ENCODE data around the gene MOG.
A peak's percentile ranks its signal among the peaks of the same experiment; 100 is the strongest.
"Not testable (repeated sequence)": the region's sequence is repeated elsewhere in the genome, so short reads cannot be mapped to it uniquely, and the experiment has no call there.

Gene MOG

GRCh38 chr6:29641430-29642148, 15.3 kb upstream of the MOG start:
- FAIRE-seq = no peak

GRCh38 chr6:29647927-29648642, 8.8 kb upstream of the MOG start:
- FAIRE-seq = peak; percentile 88

GRCh38 chr6:29649701-29650673, 6.9 kb upstream of the MOG start:
- FAIRE-seq = peak; percentile 95

GRCh38 chr6:29651413-29652197, 5.3 kb upstream of the MOG start:
- peak; percentile 67 for FAIRE-seq

GRCh38 chr6:29652198-29652584, 4.7 kb upstream of the MOG start:
- FAIRE-seq = no peak

GRCh38 chr6:29653452-29654038, 3.3 kb upstream of the MOG start:
- peak; percentile 80 for FAIRE-seq

GRCh38 chr6:29655658-29656057, 1.2 kb upstream of the MOG start:
- no peak for FAIRE-seq

GRCh38 chr6:29656157-29656556, 735 bp upstream of the MOG start:
- no peak for FAIRE-seq

GRCh38 chr6:29661071-29661470, 4.2 kb downstream of the MOG start:
- no peak for FAIRE-seq

- not testable (repeated sequence) for FAIRE-seq
Measured at GRCh38 chr6:29661502-29662141, 4.7 kb downstream of the MOG start.

- no peak for FAIRE-seq
Measured at GRCh38 chr6:29663300-29664042, 6.6 kb downstream of the MOG start.

- FAIRE-seq = no peak
Measured at GRCh38 chr6:29665942-29666825, 9.3 kb downstream of the MOG start.

- FAIRE-seq = no peak
Measured at GRCh38 chr6:29666826-29667130, 9.9 kb downstream of the MOG start.

GRCh38 chr6:29667158-29667557, 10.3 kb downstream of the MOG start:
- FAIRE-seq = no peak

GRCh38 chr6:29671026-29671425, 14.1 kb downstream of the MOG start:
- no peak for FAIRE-seq

- not testable (repeated sequence) for FAIRE-seq
Measured at GRCh38 chr6:29672116-29672515, 15.2 kb downstream of the MOG start.

GRCh38 chr6:29673161-29673560, 16.3 kb downstream of the MOG start:
- FAIRE-seq = no peak

- FAIRE-seq = no peak
Measured at GRCh38 chr6:29674008-29674407, 17.1 kb downstream of the MOG start.

GRCh38 chr6:29675561-29675960, 18.7 kb downstream of the MOG start:
- no peak for FAIRE-seq
